HG02588 (cell line): ENCODE results near the gene VPS4A.

ENCODE experiments used
- ATAC-seq: cut with Tn5 transposase; IDR thresholded peaks from one replicate; pipeline ENCODE4 v1.9.1; 2021; ENCODE audit warnings: mild to moderate bottlenecking, moderate library complexity; ENCODE audit not compliant: unreplicated experiment

VPS4A gene

GRCh38 chr16:69363281-69363717 is 52.1 kb downstream of the VPS4A start:
- no peak for ATAC-seq

GRCh38 chr16:69364088-69364487 is 52.9 kb downstream of the VPS4A start:
- no peak for ATAC-seq

- ATAC-seq, result no peak
Measured at GRCh38 chr16:69365901-69366300, 54.8 kb downstream of the VPS4A start.

- ATAC-seq, result no peak
Measured at GRCh38 chr16:69366431-69366830, 55.3 kb downstream of the VPS4A start.

- no peak for ATAC-seq
Measured at GRCh38 chr16:69367980-69368379, 56.8 kb downstream of the VPS4A start.

- ATAC-seq, result no peak
Measured at GRCh38 chr16:69368866-69369265, 57.7 kb downstream of the VPS4A start.

- ATAC-seq, result no peak
Measured at GRCh38 chr16:69371564-69371963, 60.4 kb downstream of the VPS4A start.

GRCh38 chr16:69373019-69373418 is 61.9 kb downstream of the VPS4A start:
- ATAC-seq, result no peak
